Measurements from ENCODE around the gene E2F4.
A peak's percentile ranks its signal among the peaks of the same experiment; 100 is the strongest.

The E2F4 gene

DNA sequence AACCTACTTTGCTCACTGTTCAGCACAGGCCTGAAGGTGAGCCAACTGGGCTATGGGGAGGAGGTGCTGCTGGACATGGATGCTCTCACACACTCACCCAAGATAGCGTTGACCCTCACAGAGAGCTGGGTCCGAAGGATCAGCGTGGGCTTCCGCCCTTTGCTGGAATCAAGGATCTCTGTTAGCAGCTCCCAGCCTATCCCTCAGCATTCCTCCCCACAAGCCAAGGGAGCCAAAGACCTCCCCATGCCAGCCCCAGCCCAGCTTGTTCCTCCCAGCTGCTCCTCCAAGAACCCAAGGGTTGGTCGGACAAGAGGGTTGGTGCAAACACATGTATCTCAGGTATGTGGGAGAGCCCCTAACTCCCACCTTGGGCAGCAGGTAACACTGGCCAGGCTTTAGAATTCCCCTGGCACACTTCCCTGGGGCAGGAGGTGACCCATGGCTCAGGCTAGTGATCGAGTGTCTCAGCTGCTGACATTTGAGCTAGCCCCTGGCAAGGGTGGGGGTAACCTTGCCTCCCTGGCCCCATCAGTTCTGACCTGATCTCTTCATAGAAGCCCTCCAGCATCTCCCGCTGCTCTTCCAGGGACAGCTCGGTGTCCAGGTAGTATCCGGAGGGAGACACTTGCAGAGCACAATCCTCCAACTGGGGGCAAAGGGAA lies 47.0 kb downstream of the E2F4 start:
- no peak for DNase-seq

DNA sequence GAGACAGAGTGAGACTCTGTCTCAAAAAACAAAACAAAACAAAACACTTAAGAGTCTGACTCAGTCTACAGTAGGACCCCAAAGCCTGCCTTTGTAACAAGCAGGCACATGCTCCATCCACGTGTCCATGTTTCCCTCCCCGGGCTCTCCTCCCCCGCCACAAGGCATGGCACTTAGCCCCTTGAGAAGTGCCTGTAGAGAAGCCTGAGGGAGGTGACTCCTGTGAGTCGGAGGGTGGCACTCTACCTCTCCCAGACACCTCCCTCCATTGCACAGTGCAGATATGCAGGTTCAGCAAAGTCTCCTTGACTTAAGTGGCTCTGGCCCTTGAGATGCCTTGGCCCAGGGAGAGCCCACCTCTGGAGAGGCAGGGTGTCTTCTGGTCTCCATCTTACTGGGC lies 48.6 kb downstream of the E2F4 start:
- no peak for DNase-seq

DNA sequence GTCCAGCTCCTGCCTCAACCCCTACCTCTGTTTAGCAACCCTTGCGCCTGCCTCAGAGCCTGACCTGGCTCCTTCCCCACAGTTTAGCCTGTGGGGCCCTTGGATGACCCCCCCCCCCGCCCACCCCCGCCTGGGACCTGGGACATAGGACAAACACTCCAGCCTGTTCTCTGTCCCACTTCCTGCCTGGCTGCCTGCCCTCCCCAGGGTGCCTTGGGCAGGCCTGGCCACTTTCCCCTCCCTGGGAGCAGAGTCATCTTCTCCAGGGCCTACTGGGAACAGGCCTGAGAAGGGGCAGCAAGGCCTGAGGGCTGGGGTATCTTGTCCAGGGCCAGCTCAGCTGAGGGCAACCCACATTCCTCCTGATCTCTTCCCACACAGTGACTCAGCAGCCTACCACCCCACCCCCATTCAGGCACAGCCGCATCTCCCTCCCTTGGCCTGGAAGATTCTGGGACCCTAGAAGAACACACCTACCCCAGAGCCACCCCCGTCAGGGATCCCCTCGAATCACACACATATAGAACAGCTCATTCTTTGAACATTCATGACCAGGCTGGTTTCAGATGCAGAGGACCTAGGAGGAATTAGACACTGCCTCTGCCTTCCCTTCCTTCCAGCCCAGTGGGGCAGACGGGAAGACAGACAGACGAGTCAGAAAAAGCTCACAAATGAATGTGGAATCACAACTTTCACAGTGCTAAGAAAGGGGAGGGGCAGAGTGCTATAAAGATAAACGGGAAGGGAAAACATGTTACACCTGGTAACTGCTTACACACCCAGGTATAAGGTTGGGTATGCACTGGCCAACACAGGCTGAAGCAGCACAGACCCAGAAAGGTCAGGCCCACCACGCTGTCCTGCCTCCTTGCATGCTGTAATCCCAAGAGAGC lies 49.3 kb downstream of the E2F4 start:
- DNase-seq: peak; percentile 41

- DNase-seq: no peak
These were observed 50.3 kb downstream of the E2F4 start for GRCh38 chr16:67242138-67242730.

- DNase-seq: peak; percentile 55
These were observed 51.5 kb downstream of the E2F4 start for GRCh38 chr16:67243481-67243880.

GRCh38 chr16:67244387-67245185 lies 52.6 kb downstream of the E2F4 start:
- peak; percentile 100 for DNase-seq

GRCh38 chr16:67245186-67245585 lies 53.2 kb downstream of the E2F4 start:
- no peak for DNase-seq

- DNase-seq: no peak
These were observed 53.7 kb downstream of the E2F4 start for GRCh38 chr16:67245674-67246080.

DNA sequence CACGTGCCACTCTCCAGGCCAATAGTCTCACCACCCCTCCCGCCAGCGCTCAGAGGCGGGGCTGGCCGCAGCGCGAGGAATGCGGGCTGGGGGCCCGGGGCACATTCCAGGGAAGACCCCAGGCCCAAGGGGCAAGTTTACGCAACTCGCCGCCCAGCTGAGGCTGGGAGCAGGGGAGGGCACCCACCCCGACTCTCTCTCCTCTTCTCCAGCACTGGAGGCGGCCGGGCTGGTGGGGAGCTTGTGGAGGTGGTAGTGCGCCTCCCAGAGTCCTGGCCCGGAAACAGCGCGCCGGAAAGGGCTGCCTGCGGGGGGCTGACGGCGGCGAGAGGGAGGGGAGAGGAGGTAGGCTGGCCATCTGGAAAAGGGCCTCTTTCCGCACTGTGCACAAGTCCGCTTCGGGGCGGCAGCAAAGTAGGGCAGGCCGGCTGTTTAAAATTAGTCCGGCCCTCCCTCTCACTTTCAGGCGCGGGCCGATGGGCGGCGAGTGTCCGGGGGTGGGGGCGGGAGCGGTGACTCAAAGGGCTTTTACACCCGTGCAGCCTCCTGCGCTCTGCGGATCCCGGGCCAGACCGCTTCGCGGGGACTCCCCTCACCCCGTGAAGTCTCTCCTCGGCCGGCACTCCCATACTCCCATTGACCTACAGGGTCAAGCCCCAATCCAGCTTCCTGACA lies 54.3 kb downstream of the E2F4 start:
- DNase-seq: peak; percentile 70

GRCh38 chr16:67246756-67247191 lies 54.8 kb downstream of the E2F4 start:
- no peak for DNase-seq

- peak; percentile 95 for DNase-seq
These were observed 55.5 kb downstream of the E2F4 start, which contains the start of gene FHOD1 for GRCh38 chr16:67247192-67248072. TSS of gene FHOD1 (minus strand) at chr16:67247481. CDS start at chr16:67247410, 71 bp downstream.

DNA sequence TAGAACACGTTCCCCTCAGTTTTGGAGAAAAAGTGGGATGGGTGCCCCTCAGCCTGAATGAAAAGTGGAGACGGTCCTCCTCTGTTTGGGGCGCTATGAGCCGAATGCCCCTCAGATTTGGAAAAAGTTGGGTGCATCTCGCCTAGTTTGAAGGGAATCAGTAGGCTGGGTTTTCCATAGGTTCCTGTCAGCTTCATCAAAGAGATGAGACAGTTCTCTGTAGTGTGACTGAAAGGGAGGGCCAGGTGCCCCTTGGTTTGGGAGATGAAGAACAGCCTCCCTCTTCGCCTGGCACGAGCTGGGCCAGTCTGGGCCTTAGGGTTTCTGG lies 56.1 kb downstream of the E2F4 start:
- DNase-seq: no peak

Measured in inflammatory macrophage treated with lipopolysaccharide for 4 hours (primary cell).